HepG2 (cell line): ENCODE measurements around the gene SCYL1. TPM values are rescaled to one million over a fixed set of nuclear protein-coding genes. Genes with fewer than 3 reads are reported as not detected.

Experiments
- ATAC-seq: fragments of 200-7000 bp; cut with Tn5 transposase; 3 replicates; pipeline ENCODE4 v1.9.1; 2020; ENCODE audit warnings: mild to moderate bottlenecking, moderate library complexity
- BruUV-seq: library from RNA; stranded (reverse); fragments of 400-500 nt; replicated peaks from 2 replicates; lab custom pipeline; 2021; lab: Mats Ljungman, UMichigan
- CTCF ChIA-PET: fragments of 300-600 bp; formaldehyde crosslinking; extraction: SDS; loops from one replicate; lab custom pipeline; 2021; ENCODE audit warnings: low total read pairs, inconsistent platforms, low intra/inter-chr PET ratio; lab: Yijun Ruan, JAX
- POLR2A ChIA-PET: fragments of 350-600 bp; sonication (Branson Sonifier 250); formaldehyde crosslinking; loops from one replicate; lab custom pipeline; 2020; ENCODE audit warnings: antibody characterized with exemption, inconsistent platforms; lab: Yijun Ruan, JAX
- DNase-seq: peaks from one replicate; pipeline ENCODE4 v3.0.0-alpha.2; 2015; ENCODE audit warnings: low spot score
- FAIRE-seq: peaks from 3 replicates; lab custom pipeline; 2011; peaks lifted over from hg19 to GRCh38; lab: Jason Lieb, UNC
- H2AFZ ChIP-seq: one replicate; pipeline ENCODE4 v1.6.1; 2011; ENCODE audit warnings: low read length, inconsistent platforms
- H3K27ac ChIP-seq: fragments of 300-600 bp; 3 replicates; pipeline ENCODE4 v1.8.0; 2011; ENCODE audit warnings: mixed run types, mild to moderate bottlenecking, mixed read lengths, low read length, inconsistent platforms; ENCODE audit not compliant: insufficient read depth; ENCODE audit errors: extremely low read length
- H3K27me3 ChIP-seq, 2 experiments: fragments of 200-600 bp in 1 of 2; 2 replicates in 1 of 2; 3 replicates in 1 of 2; pipeline versions ENCODE4 v1.6.0 to v1.8.0; 2011; ENCODE audit warnings: low read length in 2 of 2, mild to moderate bottlenecking in 2 of 2, moderate library complexity in 2 of 2, inconsistent platforms in 1 of 2; ENCODE audit not compliant: insufficient read depth in 2 of 2, control insufficient read depth in 1 of 2
- H3K36me3 ChIP-seq, 2 experiments: fragments of 200-600 bp in 1 of 2; replicated peaks in 1 of 2; 2 replicates in 1 of 2; 3 replicates in 1 of 2; pipeline versions ENCODE4 v1.5.1 to v1.8.0; 2011; ENCODE audit warnings: low read length in 2 of 2, inconsistent platforms in 1 of 2; ENCODE audit not compliant: insufficient read depth in 2 of 2, control insufficient read depth in 1 of 2
- H3K4me1 ChIP-seq: 2 replicates; pipeline ENCODE4 v1.5.1; 2012; ENCODE audit warnings: low read length, inconsistent platforms; ENCODE audit not compliant: insufficient read depth
- H3K4me2 ChIP-seq: 2 replicates; pipeline ENCODE4 v1.6.0; 2011; ENCODE audit warnings: low read depth, low read length, inconsistent platforms
- H3K4me3 ChIP-seq, 3 experiments: fragments of 200-600 bp in 1 of 3; sonication (generic), shearing (Covaris generic) in 1 of 3; replicated peaks in 1 of 3; 2 replicates each; pipeline ENCODE4 v1.5.1; 2011 to 2016; ENCODE audit warnings: low read length in 3 of 3, inconsistent platforms in 2 of 3, low read depth in 2 of 3, mild to moderate bottlenecking in 2 of 3, control low read depth in 1 of 3, mixed read lengths in 1 of 3; ENCODE audit not compliant: insufficient read depth in 1 of 3
- H3K79me2 ChIP-seq: one replicate; pipeline ENCODE4 v1.6.1; 2011; ENCODE audit warnings: low read length, inconsistent platforms; ENCODE audit not compliant: insufficient read depth
- H3K9ac ChIP-seq: 2 replicates; pipeline ENCODE4 v1.6.0; 2011; ENCODE audit warnings: mild to moderate bottlenecking, low read depth, low read length, inconsistent platforms; ENCODE audit not compliant: insufficient read depth
- H3K9me3 ChIP-seq: 2 replicates; pipeline ENCODE4 v1.5.1; 2012; ENCODE audit warnings: mild to moderate bottlenecking, low read length
- H4K20me1 ChIP-seq: 2 replicates; pipeline ENCODE4 v1.6.0; 2011; ENCODE audit warnings: inconsistent platforms, mild to moderate bottlenecking, low read length, moderate library complexity; ENCODE audit not compliant: insufficient read depth
- ARNT ChIP-seq: fragments of 450-650 bp; IDR thresholded peaks from 2 replicates; pipeline ENCODE4 v1.6.1; 2017
- CEBPG ChIP-seq: IDR thresholded peaks from 2 replicates; pipeline ENCODE4 v1.6.1; 2016
- DDIT3 ChIP-seq: sonication (generic); formaldehyde crosslinking; IDR thresholded peaks from 2 replicates; pipeline ENCODE4 v1.4.0; 2020; ENCODE audit warnings: mild to moderate bottlenecking, missing genetic modification reagents
- ISX ChIP-seq: sonication (generic); formaldehyde crosslinking; conservative IDR thresholded peaks from 2 replicates; pipeline ENCODE4 v1.5.0; 2020; ENCODE audit warnings: missing genetic modification reagents
- NCOA2 ChIP-seq: sonication (generic); formaldehyde crosslinking; IDR thresholded peaks from 2 replicates; pipeline ENCODE4 v1.8.0; 2022; ENCODE audit warnings: inconsistent platforms
- POLR2G ChIP-seq: fragments of 200-400 bp; formaldehyde crosslinking; IDR thresholded peaks from 2 replicates; pipeline ENCODE4 v1.6.1; 2018; ENCODE audit warnings: mild to moderate bottlenecking, low read depth, low read length, moderate library complexity
- SALL2 ChIP-seq: sonication (generic); formaldehyde crosslinking; IDR thresholded peaks from 2 replicates; pipeline ENCODE4 v1.8.1; 2023; ENCODE audit warnings: mild to moderate bottlenecking, missing genetic modification reagents, inconsistent platforms
- ZBTB10 ChIP-seq: sonication (generic); formaldehyde crosslinking; IDR thresholded peaks from 2 replicates; pipeline ENCODE4 v1.4.0; 2020; ENCODE audit warnings: missing genetic modification reagents, borderline replicate concordance
- ZNF318 ChIP-seq: sonication (generic); formaldehyde crosslinking; IDR thresholded peaks from 2 replicates; pipeline ENCODE4 v1.4.0; 2020; ENCODE audit warnings: mild to moderate bottlenecking, missing genetic modification reagents
- WGBS: methylation state at CpG from one replicate; pipeline ENCODE4 v1.1.6; 2017; ENCODE audit warnings: low lambda C conversion rate; 5-methylcytosine and 5-hydroxymethylcytosine counted together
- in situ Hi-C: cut with HindIII; loops from 2 replicates; pipeline ENCODE4 v1.10.0; 2017; ENCODE audit warnings: low pct_unique_long_range_greater_than_20kb; ENCODE audit not compliant: extremely low pct_ligation_motif_present
- intact Hi-C: fragments of 100-400 bp; cut with micrococcal nuclease; formaldehyde crosslinking; loops from one replicate; pipeline ENCODE4 v1.10.0; 2022; ENCODE audit not compliant: unreplicated experiment
- polyA plus RNA-seq, 8 experiments: library from polyadenylated mRNA; depleted of rRNA in 3 of 8; stranded (reverse) in 7 of 8; unstranded in 1 of 8; fragments of >200 nt; fragmentation: Illumina TruSeq in 4 of 8; extraction: Trizol in 4 of 8; gene quantifications; 2 replicates each; pipeline versions ENCODE4 v1.2.1 to v1.2.3, GENCODE V29; 2011 to 2016; ENCODE audit warnings: low read depth in 4 of 8, missing spikeins in 1 of 8, mixed read lengths in 1 of 8; ENCODE audit not compliant: insufficient read depth in 1 of 8
- total RNA-seq, 5 experiments: library from RNA; depleted of rRNA; stranded (reverse); fragments of >200 nt; fragmentation: Illumina TruSeq; extraction: Trizol; gene quantifications; 2 replicates each; pipeline ENCODE4 v1.2.3, GENCODE V29; 2016; ENCODE audit warnings: low read depth in 1 of 5

Gene SCYL1
- total and polyA plus RNA-seq, 2 of the 13 experiments (the other 11 are each of a cell fraction or from before 2014, with no cell fraction given) = 65.9 to 103 TPM

GRCh38 chr11:65583589-65583988 lies 58.7 kb downstream of the SCYL1 start (continued):
- no peak for TF ChIP-seq ZBTB10
- TF ChIP-seq DDIT3 (CRISPR knock-in tag) = no peak
- no peak for TF ChIP-seq CEBPG (CRISPR knock-in tag)
- TF ChIP-seq ARNT = no peak
- TF ChIP-seq ISX (CRISPR knock-in tag) = no peak

- no peak for DNase-seq
- in situ Hi-C loops = no loop called here
- H3K27ac ChIP-seq = no peak overlapping the region
- no peak overlapping the region for H2AFZ ChIP-seq
- ChIA-PET CTCF (no interaction called here), POLR2A (no interaction called here)
- 0 out of 5 replicates have a peak, but pooled peaks cover 0 to 4% of the 10 kb centered on the region in 2 experiments for H3K36me3 ChIP-seq
- H4K20me1 ChIP-seq = no peaks in the 10 kb centered on the region
- no peaks in the 10 kb centered on the region for H3K27me3 ChIP-seq
- FAIRE-seq = no peak
- H3K9me3 ChIP-seq = no peaks in the 10 kb centered on the region
- no peak for ATAC-seq
- H3K79me2 ChIP-seq = no peaks in the 10 kb centered on the region
- BruUV-seq = no TSS peak
- peaks cover 29% of the 10 kb centered on the region for H3K4me1 ChIP-seq
- H3K9ac ChIP-seq = no peak overlapping the region
- H3K4me3 ChIP-seq = no peak overlapping the region
- intact Hi-C loops = no loop called here
- H3K4me2 ChIP-seq = no peak overlapping the region
- 91% methylated on average over 8 of the region's 8 CpGs for WGBS
- TF ChIP-seq SALL2 (CRISPR knock-in tag) (no peak), NCOA2 (no peak), POLR2G (no peak), ZNF318 (CRISPR knock-in tag) (no peak)
Measured at GRCh38 chr11:65584106-65584505, 59.2 kb downstream of the SCYL1 start.
